Endodermal cell (in vitro differentiated cells): ENCODE results near the gene ZNF248. TPM values are rescaled to one million over a fixed set of nuclear protein-coding genes. Genes with fewer than 3 reads are reported as not detected.

Experiments
- DNase-seq: peaks from one replicate; pipeline ENCODE4 v3.0.0-alpha.2; 2017
- H3K27ac ChIP-seq: 2 replicates; pipeline ENCODE4 v1.5.1; 2013; ENCODE audit warnings: mild to moderate bottlenecking, low read depth, low read length, moderate library complexity
- H3K27me3 ChIP-seq: 2 replicates; pipeline ENCODE4 v1.6.1; 2013; ENCODE audit warnings: mild to moderate bottlenecking, low read length, moderate library complexity; ENCODE audit not compliant: insufficient read depth, control insufficient read depth, poor library complexity, severe bottlenecking
- H3K36me3 ChIP-seq: 2 replicates; pipeline ENCODE4 v1.7.0; 2013; ENCODE audit warnings: mild to moderate bottlenecking, low read length, moderate library complexity; ENCODE audit not compliant: control insufficient read depth, insufficient read depth
- H3K4me1 ChIP-seq: one replicate; pipeline ENCODE4 v1.7.0; 2013; ENCODE audit warnings: low read length; ENCODE audit not compliant: control insufficient read depth, insufficient read depth
- H3K4me3 ChIP-seq: 2 replicates; pipeline ENCODE4 v1.5.1; 2013; ENCODE audit warnings: mild to moderate bottlenecking, low read length, moderate library complexity
- H3K9ac ChIP-seq: 2 replicates; pipeline ENCODE4 v1.6.1; 2013; ENCODE audit warnings: mild to moderate bottlenecking, low read length, moderate library complexity; ENCODE audit not compliant: poor library complexity, severe bottlenecking; ENCODE audit errors: extremely low read depth
- H3K9me3 ChIP-seq: 2 replicates; pipeline ENCODE4 v1.6.1; 2013; ENCODE audit warnings: mild to moderate bottlenecking, low read length, moderate library complexity; ENCODE audit not compliant: control insufficient read depth
- H3K27ac Mint-ChIP-seq: 2 replicates; pipeline ENCODE4 v1.8.0; 2020; ENCODE audit warnings: mixed read lengths
- H3K27me3 Mint-ChIP-seq: 2 replicates; pipeline ENCODE4 v1.8.0; 2021; ENCODE audit warnings: mild to moderate bottlenecking, mixed read lengths; ENCODE audit not compliant: insufficient read depth
- H3K36me3 Mint-ChIP-seq: 2 replicates; pipeline ENCODE4 v1.8.0; 2020; ENCODE audit warnings: low read depth, mixed read lengths
- H3K4me1 Mint-ChIP-seq: 2 replicates; pipeline ENCODE4 v1.8.0; 2020; ENCODE audit warnings: mixed read lengths
- H3K4me3 Mint-ChIP-seq: 2 replicates; pipeline ENCODE4 v1.8.0; 2020; ENCODE audit warnings: mild to moderate bottlenecking, moderate library complexity, mixed read lengths
- H3K9me3 Mint-ChIP-seq: 2 replicates; pipeline ENCODE4 v1.8.0; 2020; ENCODE audit warnings: mild to moderate bottlenecking, mixed read lengths
- WGBS, 2 experiments: methylation state at CpG; one replicate each; pipeline versions ENCODE4 v1.1.5 to v1.1.7; 2013; ENCODE audit warnings: missing lambda C conversion rate in 2 of 2, mixed read lengths in 1 of 2; ENCODE audit not compliant: insufficient coverage in 1 of 2, insufficient read length in 1 of 2; 5-methylcytosine and 5-hydroxymethylcytosine counted together
- long read RNA-seq, 4 experiments: library from polyadenylated mRNA in 2 of 4; library from RNA in 1 of 4; library from capped mRNA in 1 of 4; stranded (forward) in 3 of 4; unstranded in 1 of 4; transcript quantifications; one replicate each; pipeline ENCODE4 v2.0.0, GENCODE V29; 2020 to 2021; ENCODE audit warnings: inconsistent platforms in 1 of 4
- polyA plus RNA-seq, 2 experiments: library from polyadenylated mRNA; stranded (reverse); fragments of 50-300 nt; gene quantifications; one replicate each; pipeline ENCODE4 v1.2.3, GENCODE V29; 2013
- total RNA-seq, 2 donors: library from RNA; stranded (reverse); fragmentation: NEBNext Ultra II Directional in 1 of 2; extraction: Animal tissue kit (Norgen Biotek cat#: 25700) in 1 of 2; gene quantifications; 2 replicates in 1 of 2; 3 replicates in 1 of 2; pipeline ENCODE4 v1.2.1, GENCODE V29; 2021
- TF ChIP-seq, protein P1 (sequence below): fragments of 200-600 bp; sonication (generic); conservative IDR thresholded peaks from 2 replicates; pipeline ENCODE4 v1.5.0; 2021; ENCODE audit warnings: antibody characterized with exemption, mild to moderate bottlenecking

ZNF248 gene
- 10 to 100 TPM in 1 of 2 donors, 1 to 10 TPM in 1; 7.2 to 17.8 TPM for total RNA-seq
- polyA plus RNA-seq (2013, experiment 1 of 2): 17.5 TPM
- polyA plus RNA-seq (2013, experiment 2 of 2): 16.9 TPM
- long read RNA-seq, experiment 1, partial matches to known transcripts: 0 of 3 reads
- long read RNA-seq, experiment 1, other reads (novel, unspliced or antisense): 3 of 3 reads
- long read RNA-seq, experiment 2, full-length matches to known transcripts: 15 of 57 reads
- long read RNA-seq, experiment 2, partial matches to known transcripts: 13 of 57 reads
- long read RNA-seq, experiment 2, other reads (novel, unspliced or antisense): 29 of 57 reads
- long read RNA-seq, experiment 3, full-length matches to known transcripts: 16 of 34 reads
- long read RNA-seq, experiment 3, partial matches to known transcripts: 7 of 34 reads
- long read RNA-seq, experiment 3, other reads (novel, unspliced or antisense): 11 of 34 reads
- long read RNA-seq, experiment 4, full-length matches to known transcripts: 3 of 11 reads
- long read RNA-seq, experiment 4, partial matches to known transcripts: 3 of 11 reads
- long read RNA-seq, experiment 4, other reads (novel, unspliced or antisense): 5 of 11 reads

DNA sequence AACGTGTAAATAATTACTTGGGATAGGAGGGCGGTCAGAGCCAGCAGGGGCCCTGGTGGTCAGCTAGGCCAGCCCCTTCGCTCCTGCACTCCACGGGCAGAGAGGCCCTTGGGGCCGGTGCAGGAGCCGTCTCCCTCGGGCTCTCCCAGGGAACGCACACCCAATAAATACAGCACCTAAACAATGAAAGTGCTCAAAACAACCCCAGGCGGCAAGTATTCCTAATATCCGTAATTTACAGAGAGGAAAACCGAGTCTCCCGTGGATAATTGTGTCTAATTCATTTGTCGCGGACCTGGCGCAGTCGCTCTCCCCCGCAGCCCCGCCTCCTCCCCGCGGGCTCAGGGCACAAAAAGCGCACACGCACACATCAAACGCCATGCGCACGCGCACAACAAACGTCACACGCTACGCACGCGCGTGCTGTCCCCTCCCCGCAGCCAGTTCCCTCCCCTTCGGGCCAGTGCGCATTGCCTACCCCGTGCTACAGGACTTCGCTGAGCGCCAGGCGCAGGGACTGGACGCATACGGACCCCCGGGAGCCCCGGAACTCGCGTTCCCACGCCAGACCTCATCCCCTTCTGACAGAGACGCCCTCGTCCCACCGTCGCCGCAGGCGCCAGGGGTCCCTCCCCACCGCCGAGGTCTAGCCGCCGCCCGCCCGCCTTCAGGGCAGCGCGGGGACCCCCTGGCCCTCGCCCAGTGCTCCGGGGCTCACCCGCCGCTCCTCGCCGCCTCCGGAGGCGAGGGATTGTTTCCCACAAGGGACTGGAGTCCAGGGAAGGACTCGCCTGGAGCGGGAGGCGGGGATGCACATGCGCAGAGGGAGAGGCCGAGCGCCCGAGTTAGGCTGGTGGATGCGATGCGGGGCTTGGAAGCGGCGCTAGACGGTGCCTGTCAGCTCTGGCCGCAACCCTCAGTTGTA is at the start of gene ZNF248:
TSS of gene ZNF248 (minus strand) at position 324 of the 925 bp plus-strand sequence. CDS start 1,300 bp downstream, outside the sequence.
- TF ChIP-seq, protein P1, sequence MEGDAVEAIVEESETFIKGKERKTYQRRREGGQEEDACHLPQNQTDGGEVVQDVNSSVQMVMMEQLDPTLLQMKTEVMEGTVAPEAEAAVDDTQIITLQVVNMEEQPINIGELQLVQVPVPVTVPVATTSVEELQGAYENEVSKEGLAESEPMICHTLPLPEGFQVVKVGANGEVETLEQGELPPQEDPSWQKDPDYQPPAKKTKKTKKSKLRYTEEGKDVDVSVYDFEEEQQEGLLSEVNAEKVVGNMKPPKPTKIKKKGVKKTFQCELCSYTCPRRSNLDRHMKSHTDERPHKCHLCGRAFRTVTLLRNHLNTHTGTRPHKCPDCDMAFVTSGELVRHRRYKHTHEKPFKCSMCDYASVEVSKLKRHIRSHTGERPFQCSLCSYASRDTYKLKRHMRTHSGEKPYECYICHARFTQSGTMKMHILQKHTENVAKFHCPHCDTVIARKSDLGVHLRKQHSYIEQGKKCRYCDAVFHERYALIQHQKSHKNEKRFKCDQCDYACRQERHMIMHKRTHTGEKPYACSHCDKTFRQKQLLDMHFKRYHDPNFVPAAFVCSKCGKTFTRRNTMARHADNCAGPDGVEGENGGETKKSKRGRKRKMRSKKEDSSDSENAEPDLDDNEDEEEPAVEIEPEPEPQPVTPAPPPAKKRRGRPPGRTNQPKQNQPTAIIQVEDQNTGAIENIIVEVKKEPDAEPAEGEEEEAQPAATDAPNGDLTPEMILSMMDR: no peak
- H3K9ac ChIP-seq: peak within 1 kb of the TSS; percentile 66
- peak within 1 kb of the TSS; percentile 79 for H3K4me3 Mint-ChIP-seq
- peaks cover 12% of the 10 kb centered on the region for H3K36me3 Mint-ChIP-seq
- peak within 1 kb of the TSS; percentile 98 for H3K27ac ChIP-seq
- peaks cover 3% of the 10 kb centered on the region for H3K4me1 Mint-ChIP-seq
- no peak for DNase-seq
- H3K9me3 ChIP-seq: peaks cover 17% of the 10 kb centered on the region
- no peaks in the 10 kb centered on the region for H3K36me3 ChIP-seq
- 7 to 22% methylated on average over 8 to 81 of the region's 81 CpGs for WGBS, 2 experiments
- peak within 1 kb of the TSS; percentile 93 for H3K27ac Mint-ChIP-seq
- peak within 1 kb of the TSS; percentile 84 for H3K4me3 ChIP-seq
- no peaks in the 10 kb centered on the region for H3K4me1 ChIP-seq
- H3K27me3 Mint-ChIP-seq: no peaks in the 10 kb centered on the region
- no peaks in the 10 kb centered on the region for H3K27me3 ChIP-seq
- H3K9me3 Mint-ChIP-seq: peaks cover 69% of the 10 kb centered on the region

DNA sequence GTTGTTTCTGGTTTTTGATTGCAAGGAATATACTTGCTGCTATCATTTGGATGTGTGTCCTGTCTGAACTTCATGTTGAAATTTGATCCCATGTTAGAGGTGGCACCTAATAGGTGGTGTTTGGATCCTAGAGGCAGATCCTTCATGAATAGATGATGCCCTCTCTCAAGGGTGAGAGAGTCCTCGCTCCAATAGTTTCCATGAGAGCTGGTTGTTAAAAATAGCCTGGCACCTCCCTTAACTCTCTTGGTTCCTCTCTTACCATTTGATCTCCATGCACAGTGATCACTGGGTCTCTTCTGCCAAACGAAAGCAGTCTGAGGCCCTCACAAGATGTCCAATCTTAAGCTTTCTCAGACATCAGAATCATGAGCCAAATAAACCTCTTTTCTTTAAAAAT is 49.0 kb upstream of the ZNF248 start:
- Mint-ChIP-seq H3K36me3 (no peaks in the 10 kb centered on the region), H3K4me3 (no peak overlapping the region), H3K27me3 (no peaks in the 10 kb centered on the region), H3K4me1 (no peaks in the 10 kb centered on the region), H3K9me3 (peaks cover 72% of the 10 kb centered on the region), H3K27ac (no peak overlapping the region)
- no peak overlapping the region for H3K4me3 ChIP-seq
- TF ChIP-seq, protein P1: no peak
- H3K27ac ChIP-seq: no peak overlapping the region
- H3K4me1 ChIP-seq: no peaks in the 10 kb centered on the region
- H3K36me3 ChIP-seq: no peaks in the 10 kb centered on the region
- WGBS, 2 experiments: 40 to 67% methylated on average over 1 to 2 of the region's 2 CpGs
- H3K9ac ChIP-seq: no peak overlapping the region
- H3K9me3 ChIP-seq: peaks cover 34% of the 10 kb centered on the region
- no peak for DNase-seq
- no peaks in the 10 kb centered on the region for H3K27me3 ChIP-seq

DNA sequence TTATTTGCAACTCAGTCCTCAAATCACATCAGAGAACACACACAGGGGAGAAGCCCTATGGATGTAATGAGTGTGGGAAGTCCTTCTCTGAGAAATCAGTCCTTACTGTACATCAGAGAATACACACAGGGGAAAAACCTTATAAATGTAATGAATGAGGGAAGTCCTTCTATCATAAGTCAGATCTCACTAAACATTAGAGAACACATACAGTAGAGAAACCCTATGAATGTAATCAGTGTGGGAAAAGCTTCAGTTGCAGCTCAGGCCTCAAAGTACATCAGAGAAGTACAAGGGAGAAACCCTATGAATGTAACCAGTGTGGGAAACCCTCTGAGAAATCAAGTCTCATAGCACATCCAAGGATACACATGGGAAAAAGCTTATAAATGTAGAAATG is 39.0 kb upstream of the ZNF248 start:
- peak overlapping the region; percentile 60 for H3K4me3 ChIP-seq
- Mint-ChIP-seq H3K4me1 (no peaks in the 10 kb centered on the region), H3K9me3 (peaks cover 62% of the 10 kb centered on the region), H3K36me3 (no peaks in the 10 kb centered on the region), H3K27me3 (no peaks in the 10 kb centered on the region), H3K27ac (no peak overlapping the region), H3K4me3 (no peak overlapping the region)
- peaks cover 38% of the 10 kb centered on the region for H3K9me3 ChIP-seq
- H3K27me3 ChIP-seq: no peaks in the 10 kb centered on the region
- no peaks in the 10 kb centered on the region for H3K4me1 ChIP-seq
- no peak overlapping the region for H3K27ac ChIP-seq
- no peak overlapping the region for H3K9ac ChIP-seq
- no peak for DNase-seq
- TF ChIP-seq, protein P1: no peak
- H3K36me3 ChIP-seq: no peaks in the 10 kb centered on the region
